ENCODE data around the gene ZNF764.

The ZNF764 gene

DNA sequence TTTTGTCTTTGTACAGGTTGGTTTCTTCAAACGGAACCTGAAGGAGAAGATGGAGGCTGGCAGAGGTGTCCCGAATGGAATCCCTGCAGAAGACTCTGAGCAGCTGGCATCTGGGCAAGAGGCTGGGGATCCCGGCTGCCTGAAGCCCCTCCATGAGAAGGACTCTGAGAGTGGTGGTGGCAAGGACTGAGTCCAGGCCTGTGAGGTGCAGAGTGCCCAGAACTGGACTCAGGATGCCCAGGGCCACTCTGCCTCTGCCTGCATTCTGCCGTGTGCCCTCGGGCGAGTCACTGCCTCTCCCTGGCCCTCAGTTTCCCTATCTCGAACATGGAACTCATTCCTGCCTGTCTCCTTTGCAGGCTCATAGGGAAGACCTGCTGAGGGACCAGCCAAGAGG, 36.7 kb downstream of the ZNF764 start:
- DNase-seq, result no peak
- intact Hi-C loops (cut with DNase I), result no loop called here

DNA sequence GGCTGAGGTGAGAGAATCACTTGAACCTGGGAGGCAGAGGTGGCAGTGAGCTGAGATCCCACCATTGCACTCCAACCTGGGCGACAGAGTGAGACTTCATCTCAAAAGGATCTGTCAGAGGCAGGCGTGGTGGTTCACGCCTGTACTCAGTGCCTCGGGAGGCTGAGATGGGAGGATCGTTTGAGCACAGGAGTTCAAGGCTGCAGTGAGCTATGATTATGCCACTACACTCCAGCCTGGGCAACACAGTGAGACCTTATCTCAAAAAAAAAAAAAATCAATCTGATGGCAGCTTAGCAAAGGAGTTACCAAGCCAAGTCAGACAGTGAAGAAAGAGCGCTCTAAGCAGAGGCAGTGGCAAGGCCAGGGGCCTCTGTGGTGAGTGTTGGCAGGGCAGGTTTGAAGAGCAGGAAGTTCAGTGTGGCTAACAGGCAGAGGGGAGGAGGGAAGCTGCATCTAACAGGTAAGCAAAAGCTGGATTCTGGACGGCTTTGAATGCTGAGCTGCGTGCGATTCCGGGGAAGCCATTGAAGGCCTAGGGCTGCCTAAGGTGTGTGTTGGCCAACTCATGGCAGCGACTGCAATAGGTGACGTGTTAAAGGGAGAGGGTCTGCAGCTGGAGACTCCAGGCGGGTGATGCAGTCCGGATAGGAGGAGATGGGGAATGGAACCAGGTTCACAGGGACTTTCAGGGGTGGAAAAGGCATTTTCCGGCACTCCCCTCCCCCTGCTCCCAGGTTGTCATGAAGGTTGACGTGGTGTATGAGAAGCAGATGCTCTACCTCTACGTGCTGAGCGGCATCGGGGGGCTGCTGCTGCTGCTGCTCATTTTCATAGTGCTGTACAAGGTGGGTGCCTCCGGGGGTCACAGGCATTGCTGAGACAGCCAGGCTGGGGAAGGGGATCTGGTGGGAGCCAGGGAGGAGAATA, 38.8 kb downstream of the ZNF764 start:
- intact Hi-C loops (cut with DNase I), result no loop called here
- no peak for DNase-seq

DNA sequence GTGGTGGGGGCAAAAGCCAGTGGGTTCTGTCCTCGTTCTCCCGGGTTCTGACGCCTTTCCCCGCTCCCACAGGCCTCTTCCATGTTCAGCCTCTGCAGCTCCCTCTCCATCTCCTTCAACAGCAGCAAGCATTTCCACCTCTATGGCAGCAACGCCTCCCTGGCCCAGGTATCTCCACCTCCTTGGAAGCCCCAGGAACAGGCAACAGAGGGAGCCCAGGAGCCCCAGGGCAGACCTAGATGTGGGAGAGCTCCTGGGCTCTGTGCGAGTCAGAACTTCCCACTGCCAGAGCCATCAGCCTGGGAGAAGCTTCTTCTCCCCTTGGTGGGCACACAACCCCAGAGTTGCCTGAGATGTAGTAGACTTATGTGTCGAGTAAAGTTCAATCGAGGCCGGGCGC, 39.6 kb downstream of the ZNF764 start:
- intact Hi-C loops (cut with DNase I), result no loop called here
- DNase-seq, result no peak

DNA sequence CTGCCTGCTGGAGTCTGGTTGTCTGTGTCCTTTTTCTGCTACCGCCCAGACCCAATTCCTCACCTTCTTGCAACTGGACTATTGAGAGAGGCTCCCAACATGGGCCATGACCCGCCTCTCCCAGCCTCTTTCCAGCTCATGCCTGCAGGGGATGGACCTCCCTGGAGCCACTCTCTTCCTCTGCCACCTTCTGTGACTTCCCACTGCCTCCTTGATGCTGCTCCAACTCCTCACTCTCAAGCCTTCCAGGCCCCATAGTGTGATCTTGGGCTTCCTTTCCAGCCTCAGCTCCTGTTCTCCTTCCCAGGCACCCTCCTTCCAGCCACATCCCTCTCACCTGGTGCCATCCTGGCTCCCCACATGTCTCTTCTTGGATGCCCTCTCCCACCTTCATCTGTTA, 42.9 kb downstream of the ZNF764 start:
- DNase-seq, result no peak
- intact Hi-C loops (cut with DNase I), result no loop called here

DNA sequence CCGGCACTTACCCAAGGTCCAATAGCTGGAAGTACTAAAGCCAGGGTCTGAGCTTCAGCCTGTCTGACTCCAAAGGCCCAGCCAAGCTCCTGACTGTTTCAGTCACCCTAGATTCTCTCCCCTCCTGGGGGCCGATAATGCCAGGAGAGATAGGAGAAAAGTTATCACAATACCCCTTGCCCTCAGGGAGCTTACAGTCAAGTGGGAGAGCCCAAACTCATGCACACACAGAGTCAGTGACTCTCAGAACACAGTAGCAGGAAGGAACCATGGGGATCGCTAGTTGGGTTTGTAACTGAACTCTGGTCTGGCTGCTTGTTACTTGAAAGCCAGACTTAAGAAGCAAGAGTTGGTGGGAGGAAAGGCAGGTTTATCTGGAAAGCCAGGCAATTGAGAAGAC, 46.7 kb downstream of the ZNF764 start:
- DNase-seq, result no peak
- intact Hi-C loops (cut with DNase I), result no loop called here

DNA sequence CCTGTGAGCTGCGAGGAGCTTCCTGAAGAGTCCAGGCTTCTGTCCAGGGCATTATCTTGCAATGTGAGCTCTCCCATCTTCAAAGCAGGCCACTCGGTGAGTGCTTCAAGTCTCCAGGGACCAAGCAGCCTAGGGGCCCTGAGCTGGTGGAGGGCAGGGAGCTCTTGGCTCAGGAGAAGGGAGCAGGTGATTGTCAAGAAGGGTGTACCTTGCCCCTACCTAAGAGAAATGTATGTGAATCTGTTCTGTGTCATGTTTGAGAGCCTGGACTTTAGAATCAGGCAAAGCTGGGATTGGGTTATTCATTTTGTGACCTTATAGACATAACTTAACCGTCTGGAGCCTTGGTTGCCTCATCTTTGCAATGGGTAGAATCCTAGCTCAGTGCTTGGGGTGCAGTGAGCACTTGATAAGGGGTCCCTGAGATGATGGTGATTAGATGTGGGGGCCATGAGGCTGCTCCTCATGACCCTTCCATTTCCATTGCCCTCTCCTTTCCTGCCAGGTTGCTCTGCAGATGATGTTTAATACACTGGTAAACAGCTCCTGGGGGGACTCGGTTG, 47.7 kb downstream of the ZNF764 start:
- intact Hi-C loops (cut with DNase I), result no loop called here

DNA sequence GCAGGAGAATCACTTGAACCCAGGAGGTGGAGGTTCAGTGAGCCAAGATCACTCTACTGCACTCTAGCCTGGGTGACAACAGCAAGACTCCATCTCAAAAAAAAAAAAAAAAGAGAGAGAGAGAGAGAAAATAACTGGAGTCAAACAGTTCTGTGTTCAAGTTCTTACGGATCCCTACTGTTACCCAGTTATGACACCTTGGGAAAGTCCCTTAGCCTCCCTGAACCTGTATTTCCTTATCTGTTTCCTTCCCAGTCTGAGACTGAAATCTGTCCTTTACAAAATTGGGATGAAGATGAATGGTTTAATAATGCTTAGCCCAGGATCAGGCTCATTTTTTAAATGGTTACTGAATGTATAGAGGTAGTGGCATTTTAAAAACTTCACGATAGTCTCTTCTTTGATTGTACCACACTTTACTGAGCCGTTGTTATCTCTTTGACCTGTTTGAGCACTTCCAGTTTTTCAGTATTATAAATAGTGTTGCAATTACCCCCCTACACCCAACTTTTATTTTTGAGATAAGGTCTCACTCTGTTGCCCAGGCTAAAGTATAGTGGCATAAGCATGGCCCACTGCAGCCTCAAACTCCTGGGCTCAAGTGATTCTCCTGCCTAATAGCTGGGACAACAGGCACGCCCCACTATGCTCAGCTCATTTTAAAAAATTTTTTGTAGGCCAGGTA, 49.0 kb downstream of the ZNF764 start:
- DNase-seq, result no peak
- intact Hi-C loops (cut with DNase I), result no loop called here

More for the DNA sequence above, 47.7 kb downstream of the ZNF764 start:
- no peak for DNase-seq

Measured in head of caudate nucleus (tissue), 42 donors.